Activated naive CD8-positive, alpha-beta T cell treated with anti-CD3 and anti-CD28 coated beads, Interleukin-2, amount 10 ng/mL, durations not matched to agents 7 days and 5 days (primary cell): ENCODE results near the gene TSHZ2. TPM values are rescaled to one million over a fixed set of nuclear protein-coding genes. Genes with fewer than 3 reads are reported as not detected.

Source experiments
- ATAC-seq: fragments of 150-1000 bp; cut with Tn5 transposase; one replicate; pipeline ENCODE4 v1.10.0; 2021; ENCODE audit warnings: low read depth, moderate library complexity
- POLR2A ChIA-PET: fragments of 350-600 bp; sonication (Branson Sonifier 250); formaldehyde crosslinking; loops from one replicate; lab custom pipeline; 2021; ENCODE audit warnings: antibody characterized with exemption; lab: Charles Lee
- DNase-seq: peaks from one replicate; pipeline ENCODE4 v3.0.0; 2021
- H3K27ac Mint-ChIP-seq: one replicate; pipeline ENCODE4 v1.8.0; 2022; ENCODE audit warnings: mild to moderate bottlenecking, mixed read lengths
- H3K27me3 Mint-ChIP-seq: one replicate; pipeline ENCODE4 v1.8.0; 2022; ENCODE audit warnings: mild to moderate bottlenecking, moderate library complexity, mixed read lengths
- H3K36me3 Mint-ChIP-seq: one replicate; pipeline ENCODE4 v1.8.0; 2021; ENCODE audit warnings: mild to moderate bottlenecking, mixed read lengths
- H3K4me1 Mint-ChIP-seq: one replicate; pipeline ENCODE4 v1.8.0; 2021; ENCODE audit warnings: mixed read lengths
- H3K4me3 Mint-ChIP-seq: one replicate; pipeline ENCODE4 v1.8.0; 2022; ENCODE audit warnings: mild to moderate bottlenecking, moderate library complexity, mixed read lengths
- H3K9me3 Mint-ChIP-seq: one replicate; pipeline ENCODE4 v1.8.0; 2021; ENCODE audit warnings: mixed read lengths
- total RNA-seq, 2 experiments: library from RNA; stranded (reverse); gene quantifications; one replicate each; pipeline ENCODE4 v1.2.3, GENCODE V29; 2021

The TSHZ2 gene
- total RNA-seq, 2 experiments from 2014 or later: 0.44 to 0.54 TPM

DNA sequence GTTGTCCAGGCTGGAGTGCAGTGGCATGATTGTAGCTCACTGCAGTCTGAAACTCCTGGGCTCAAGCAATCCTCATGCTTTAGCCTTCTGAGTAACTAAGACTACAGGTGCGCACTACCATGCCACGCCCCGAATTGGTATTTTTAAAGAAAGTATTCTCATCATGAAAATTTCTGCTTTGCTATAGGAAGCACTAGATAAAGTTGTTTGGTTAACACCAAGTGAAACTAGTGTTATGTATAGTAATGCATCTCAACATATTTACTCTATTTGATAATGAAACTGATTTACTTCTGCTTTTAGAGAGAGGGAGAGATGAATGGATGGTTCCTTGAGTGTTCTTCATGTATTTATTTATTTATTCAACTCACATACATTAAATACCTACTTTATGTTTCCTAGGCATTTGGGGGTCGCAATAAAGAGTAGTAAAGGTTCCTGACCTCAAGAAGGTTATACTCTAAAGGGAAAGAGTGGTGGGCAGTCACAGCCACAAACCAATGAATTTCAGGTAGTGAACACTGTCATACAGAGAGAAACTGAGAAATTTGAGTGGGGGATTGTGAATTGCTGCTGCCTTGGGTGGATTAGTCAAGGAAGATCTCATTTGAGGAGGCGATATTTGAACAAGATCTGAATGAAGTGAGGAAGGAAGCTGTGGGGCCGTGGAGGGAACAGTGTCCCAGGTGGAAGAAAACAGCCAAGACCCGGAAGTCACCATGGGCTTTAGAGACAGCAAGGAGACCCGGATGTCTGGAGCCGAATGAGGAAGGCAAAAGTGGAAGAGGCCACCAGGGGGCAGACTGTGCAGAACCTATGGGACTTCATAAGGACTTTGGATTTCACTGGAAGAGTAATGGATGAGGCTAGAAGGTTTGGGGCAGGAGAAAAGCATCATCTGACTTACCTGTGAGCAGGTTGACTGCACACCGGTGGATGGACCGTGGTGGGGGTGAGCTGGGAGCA, 185.6 kb downstream of the TSHZ2 start:
- DNase-seq (peak; percentile 50), ATAC-seq (no peak)
- peaks cover 8% of the 10 kb centered on the region for H3K4me1 Mint-ChIP-seq
- no peak overlapping the region for H3K27ac Mint-ChIP-seq
- H3K36me3 Mint-ChIP-seq: no peaks in the 10 kb centered on the region
- H3K27me3 Mint-ChIP-seq: no peaks in the 10 kb centered on the region
- POLR2A ChIA-PET: interaction anchor here (0.6 kb wide), 1 partner anchor 921 kb away, joined by 4 read pairs; no protein-coding TSS in a partner anchor
- no peak overlapping the region for H3K4me3 Mint-ChIP-seq
- no peaks in the 10 kb centered on the region for H3K9me3 Mint-ChIP-seq

DNA sequence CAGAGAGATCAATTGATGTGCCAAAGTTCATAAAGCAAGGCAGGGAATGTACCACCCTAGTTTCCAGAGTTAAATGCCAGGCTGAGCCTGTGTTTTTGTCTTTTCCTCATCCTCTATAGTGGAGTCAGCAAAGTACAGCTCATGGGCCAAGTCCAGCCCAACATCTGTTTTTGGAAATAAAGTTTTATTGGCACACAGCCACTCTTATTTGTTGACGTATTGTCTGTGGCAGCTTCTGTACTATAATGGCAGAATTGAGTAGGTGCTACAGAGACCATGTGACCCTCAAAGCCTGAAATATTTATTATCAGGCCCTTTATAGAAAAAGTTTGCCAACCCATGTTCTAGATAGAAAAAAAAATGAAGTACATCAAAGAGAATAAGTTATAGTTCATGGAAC, 187.0 kb downstream of the TSHZ2 start:
- Mint-ChIP-seq H3K4me1 (peaks cover 8% of the 10 kb centered on the region), H3K36me3 (no peaks in the 10 kb centered on the region), H3K27me3 (no peaks in the 10 kb centered on the region), H3K27ac (no peak overlapping the region), H3K9me3 (no peaks in the 10 kb centered on the region), H3K4me3 (no peak overlapping the region)
- ATAC-seq: no peak
- no peak for DNase-seq
- POLR2A ChIA-PET: no interaction called here

GRCh38 chr20:53161073-53161472, 188.9 kb downstream of the TSHZ2 start:
- POLR2A ChIA-PET: no interaction called here
- no peak for ATAC-seq
- peaks cover 2% of the 10 kb centered on the region for H3K27me3 Mint-ChIP-seq
- DNase-seq: no peak
- H3K9me3 Mint-ChIP-seq: no peaks in the 10 kb centered on the region
- no peaks in the 10 kb centered on the region for H3K36me3 Mint-ChIP-seq
- peaks cover 5% of the 10 kb centered on the region for H3K4me1 Mint-ChIP-seq
- H3K4me3 Mint-ChIP-seq: no peak overlapping the region
- H3K27ac Mint-ChIP-seq: no peak overlapping the region

GRCh38 chr20:53161473-53161872, 189.3 kb downstream of the TSHZ2 start:
- Mint-ChIP-seq H3K9me3 (no peaks in the 10 kb centered on the region), H3K4me3 (no peak overlapping the region), H3K27ac (no peak overlapping the region), H3K27me3 (peaks cover 2% of the 10 kb centered on the region), H3K36me3 (no peaks in the 10 kb centered on the region), H3K4me1 (peaks cover 5% of the 10 kb centered on the region)
- POLR2A ChIA-PET: no interaction called here
- DNase-seq (no peak), ATAC-seq (no peak)

GRCh38 chr20:53162251-53162835, 190.2 kb downstream of the TSHZ2 start:
- H3K4me1 Mint-ChIP-seq: peaks cover 5% of the 10 kb centered on the region
- no peaks in the 10 kb centered on the region for H3K36me3 Mint-ChIP-seq
- H3K4me3 Mint-ChIP-seq: no peak overlapping the region
- POLR2A ChIA-PET: no interaction called here
- peaks cover 2% of the 10 kb centered on the region for H3K27me3 Mint-ChIP-seq
- ATAC-seq: no peak
- no peak overlapping the region for H3K27ac Mint-ChIP-seq
- DNase-seq: no peak
- H3K9me3 Mint-ChIP-seq: no peaks in the 10 kb centered on the region

DNA sequence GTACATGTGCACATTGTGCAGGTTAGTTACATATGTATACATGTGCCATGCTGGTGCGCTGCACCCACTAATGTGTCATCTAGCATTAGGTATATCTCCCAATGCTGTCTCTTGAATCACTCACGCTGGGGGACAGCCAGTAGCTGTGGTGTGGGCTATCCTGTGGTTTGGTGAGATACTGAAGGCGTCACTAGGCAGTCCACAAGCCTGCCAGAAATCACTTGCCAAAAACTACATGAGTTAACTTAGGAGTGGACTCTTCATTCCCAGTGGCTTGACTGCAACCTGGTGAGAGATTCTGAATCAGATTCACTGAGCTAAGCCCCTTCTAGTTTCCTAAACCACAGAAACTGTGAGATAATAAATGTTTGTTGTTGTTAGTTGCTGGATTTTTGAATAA, 191.3 kb downstream of the TSHZ2 start:
- H3K9me3 Mint-ChIP-seq: no peaks in the 10 kb centered on the region
- POLR2A ChIA-PET: no interaction called here
- peaks cover 2% of the 10 kb centered on the region for H3K27me3 Mint-ChIP-seq
- H3K27ac Mint-ChIP-seq: no peak overlapping the region
- no peak overlapping the region for H3K4me3 Mint-ChIP-seq
- ATAC-seq (no peak), DNase-seq (no peak)
- H3K36me3 Mint-ChIP-seq: no peaks in the 10 kb centered on the region
- H3K4me1 Mint-ChIP-seq: peaks cover 3% of the 10 kb centered on the region

DNA sequence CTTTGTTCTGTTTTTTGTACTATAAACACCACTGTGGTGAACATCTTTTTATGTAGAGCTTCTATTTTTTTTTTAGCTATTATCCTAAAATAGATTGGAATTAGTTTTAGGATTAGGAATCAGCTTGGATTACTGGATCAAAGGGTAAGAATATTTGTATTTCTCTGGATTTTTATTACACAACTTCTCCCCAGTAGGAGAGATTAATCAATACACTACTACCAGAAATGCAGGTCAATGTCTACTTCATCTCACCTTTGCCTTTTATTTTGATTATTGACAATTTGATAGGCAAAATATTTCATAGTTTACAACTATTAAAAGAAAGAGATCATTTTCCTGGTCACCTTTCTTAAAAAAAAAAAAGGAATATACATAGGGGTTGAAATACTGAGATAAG, 191.9 kb downstream of the TSHZ2 start:
- H3K4me3 Mint-ChIP-seq: no peak overlapping the region
- H3K27me3 Mint-ChIP-seq: peaks cover 4% of the 10 kb centered on the region
- POLR2A ChIA-PET: interaction anchor here (0.6 kb wide), 1 partner anchor 431 kb away, joined by 5 read pairs; no protein-coding TSS in a partner anchor
- H3K36me3 Mint-ChIP-seq: no peaks in the 10 kb centered on the region
- no peak overlapping the region for H3K27ac Mint-ChIP-seq
- H3K9me3 Mint-ChIP-seq: no peaks in the 10 kb centered on the region
- H3K4me1 Mint-ChIP-seq: peaks cover 3% of the 10 kb centered on the region
- ATAC-seq (no peak), DNase-seq (no peak)

DNA sequence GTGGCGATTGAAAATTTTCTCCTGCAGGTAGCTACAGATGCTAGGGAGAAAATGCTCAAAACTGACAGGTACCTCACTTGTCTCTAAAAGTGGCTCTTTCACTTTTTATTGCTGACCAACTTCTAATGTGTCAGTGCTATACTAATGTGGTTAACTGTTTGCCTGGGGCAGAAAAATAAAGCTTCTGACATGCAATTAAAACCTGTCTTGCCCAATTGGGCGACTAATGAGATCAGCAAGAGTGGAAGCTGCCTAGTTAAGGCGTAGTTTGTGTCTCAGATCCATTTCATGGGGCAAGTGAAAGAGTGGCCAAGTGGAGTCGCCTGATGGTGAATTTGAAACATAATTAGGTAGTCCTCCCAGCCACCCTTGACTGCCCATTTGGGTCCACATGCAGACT, 193.3 kb downstream of the TSHZ2 start:
- Mint-ChIP-seq H3K27me3 (peaks cover 4% of the 10 kb centered on the region), H3K36me3 (no peaks in the 10 kb centered on the region), H3K27ac (no peak overlapping the region), H3K4me3 (no peak overlapping the region), H3K9me3 (no peaks in the 10 kb centered on the region), H3K4me1 (peaks cover 3% of the 10 kb centered on the region)
- no peak for DNase-seq
- no peak for ATAC-seq
- POLR2A ChIA-PET: no interaction called here

- POLR2A ChIA-PET: no interaction called here
- Mint-ChIP-seq H3K27ac (no peak overlapping the region), H3K4me3 (no peak overlapping the region), H3K36me3 (no peaks in the 10 kb centered on the region), H3K9me3 (no peaks in the 10 kb centered on the region), H3K27me3 (peaks cover 4% of the 10 kb centered on the region), H3K4me1 (no peaks in the 10 kb centered on the region)
- no peak for DNase-seq
- ATAC-seq: no peak
Measured at GRCh38 chr20:53168491-53168890, 196.3 kb downstream of the TSHZ2 start.

DNA sequence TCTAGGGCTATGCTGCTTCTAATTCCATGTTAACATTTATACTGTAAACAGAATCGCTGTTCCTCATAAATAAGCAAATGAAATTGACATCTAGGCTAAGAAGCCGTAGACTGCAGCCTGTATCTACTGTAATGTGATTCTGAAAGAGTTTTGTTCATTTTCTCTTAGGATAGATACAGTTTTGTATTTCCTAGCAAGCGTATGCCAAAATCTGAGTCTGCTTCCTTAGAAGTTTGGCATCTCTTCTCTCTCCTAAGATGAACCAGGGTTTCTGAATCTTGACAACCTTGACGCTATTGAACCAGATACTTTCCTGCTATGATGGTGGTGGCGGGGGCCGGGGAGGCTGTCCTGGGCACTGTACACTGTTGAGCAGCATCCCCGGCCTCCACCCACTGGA, 198.0 kb downstream of the TSHZ2 start:
- POLR2A ChIA-PET: no interaction called here
- Mint-ChIP-seq H3K27me3 (peaks cover 5% of the 10 kb centered on the region), H3K36me3 (no peaks in the 10 kb centered on the region), H3K9me3 (no peaks in the 10 kb centered on the region), H3K27ac (no peak overlapping the region), H3K4me1 (no peaks in the 10 kb centered on the region), H3K4me3 (no peak overlapping the region)
- DNase-seq: no peak
- ATAC-seq: no peak

DNA sequence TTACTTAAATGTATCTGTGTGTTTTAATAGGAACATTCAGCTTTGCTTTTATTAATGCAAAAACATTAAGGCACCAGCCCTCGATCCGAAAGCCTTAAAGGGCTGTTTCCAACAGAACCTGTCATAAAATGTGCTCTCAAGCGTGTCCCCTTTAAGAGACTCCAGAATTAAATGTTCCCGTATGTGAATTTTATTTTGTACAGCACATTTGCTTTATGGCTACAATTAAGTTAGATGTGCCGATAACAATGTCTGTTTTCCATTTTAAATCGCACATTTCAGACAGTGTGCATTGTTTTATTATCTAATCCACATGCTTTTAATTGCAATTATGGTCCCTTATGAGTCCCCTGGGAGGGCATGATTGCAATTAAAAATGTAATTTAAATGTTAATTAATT, 198.9 kb downstream of the TSHZ2 start:
- POLR2A ChIA-PET: no interaction called here
- H3K27ac Mint-ChIP-seq: no peak overlapping the region
- no peak for DNase-seq
- H3K9me3 Mint-ChIP-seq: no peaks in the 10 kb centered on the region
- ATAC-seq: no peak
- no peaks in the 10 kb centered on the region for H3K36me3 Mint-ChIP-seq
- no peak overlapping the region for H3K4me3 Mint-ChIP-seq
- no peaks in the 10 kb centered on the region for H3K4me1 Mint-ChIP-seq
- peaks cover 5% of the 10 kb centered on the region for H3K27me3 Mint-ChIP-seq

DNA sequence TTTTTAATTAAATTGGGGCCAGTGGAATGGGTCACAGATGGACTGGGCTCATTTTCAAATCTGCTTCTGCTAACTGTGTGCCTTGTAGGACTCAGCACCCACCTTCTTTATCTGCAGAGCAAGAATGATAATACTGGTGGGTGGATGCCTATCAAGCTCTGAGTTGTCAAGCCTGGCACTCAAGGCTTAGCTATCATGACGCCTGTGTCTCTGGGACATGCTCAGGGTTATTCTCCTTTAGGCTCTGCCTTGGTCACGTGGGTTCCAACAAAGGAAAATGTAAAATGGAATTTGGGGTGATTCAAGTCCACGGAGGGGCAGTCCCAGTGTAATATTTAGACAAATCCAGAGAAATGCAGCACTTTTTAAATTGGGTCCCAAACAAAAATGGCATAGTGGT, 202.3 kb downstream of the TSHZ2 start:
- no peak for DNase-seq
- Mint-ChIP-seq H3K27me3 (peaks cover 3% of the 10 kb centered on the region), H3K4me1 (no peaks in the 10 kb centered on the region), H3K36me3 (no peaks in the 10 kb centered on the region), H3K9me3 (no peaks in the 10 kb centered on the region), H3K4me3 (no peak overlapping the region), H3K27ac (no peak overlapping the region)
- ATAC-seq: no peak
- POLR2A ChIA-PET: no interaction called here

DNA sequence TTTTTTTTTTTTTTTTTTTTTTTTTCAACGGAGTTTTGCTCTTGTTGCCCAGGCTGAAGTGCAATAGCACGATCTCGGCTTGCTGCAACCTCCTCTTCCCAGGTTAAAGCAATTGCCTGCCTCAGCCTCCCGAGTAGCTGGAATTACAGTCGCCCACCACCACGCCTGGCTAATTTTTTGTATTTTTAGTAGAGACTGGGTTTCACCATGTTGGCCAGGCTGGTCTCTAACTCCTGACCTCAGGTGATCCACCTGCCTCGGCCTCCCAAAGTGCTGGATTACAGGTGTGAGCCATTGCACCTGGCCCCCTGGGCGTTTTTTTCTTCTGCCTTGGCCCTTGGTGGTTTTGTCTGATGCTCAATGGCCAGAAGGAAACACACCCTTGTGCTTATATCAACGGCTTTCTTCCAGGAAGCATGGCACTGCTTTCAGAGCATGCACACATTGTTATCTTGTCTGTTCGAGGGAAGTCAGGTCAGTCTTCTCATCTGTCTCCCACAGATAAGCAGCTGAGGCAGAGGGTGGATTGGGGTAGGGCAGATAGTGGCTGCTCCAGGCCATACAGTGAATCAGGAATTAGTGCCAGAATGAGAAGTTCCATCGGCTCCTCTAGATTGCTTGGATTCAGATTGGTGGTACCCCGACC, 203.1 kb downstream of the TSHZ2 start:
- DNase-seq: no peak
- no peak for ATAC-seq
- no peaks in the 10 kb centered on the region for H3K4me1 Mint-ChIP-seq
- POLR2A ChIA-PET: no interaction called here
- no peaks in the 10 kb centered on the region for H3K9me3 Mint-ChIP-seq
- peaks cover 3% of the 10 kb centered on the region for H3K27me3 Mint-ChIP-seq
- H3K36me3 Mint-ChIP-seq: no peaks in the 10 kb centered on the region
- no peak overlapping the region for H3K27ac Mint-ChIP-seq
- H3K4me3 Mint-ChIP-seq: no peak overlapping the region
